ENCODE data around the gene SYCP3. TPM values are rescaled to one million over a fixed set of nuclear protein-coding genes. Genes with fewer than 3 reads are reported as not detected.
"Not testable (repeated sequence)": the region's sequence is repeated elsewhere in the genome, so short reads cannot be mapped to it uniquely, and the experiment has no call there.

The SYCP3 gene
- total RNA-seq, 4 donors from 2014 or later = not detected

DNA sequence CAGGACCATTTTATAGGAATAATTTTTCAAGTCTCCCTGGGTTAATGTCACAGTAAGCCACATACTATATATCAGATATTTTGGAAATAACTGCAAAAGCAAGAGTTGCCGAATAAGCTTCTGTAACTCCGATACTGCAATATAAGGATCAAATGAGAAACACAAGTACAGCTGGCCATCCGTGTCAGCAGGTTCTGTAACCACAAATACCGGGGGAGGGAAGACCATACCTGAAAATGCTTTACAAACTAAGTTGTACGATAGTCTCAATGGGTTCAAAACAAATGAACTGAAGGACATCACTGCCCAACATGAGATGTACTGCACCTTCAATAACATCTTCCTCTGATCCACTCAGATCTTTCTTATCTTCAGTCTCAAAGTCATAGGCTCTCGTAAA, 1.8 kb downstream of the SYCP3 start:
- TF ChIP-seq EP300 (IDR thresholded peaks at IDR 0.05) = no peak
- TF ChIP-seq, protein P1, sequence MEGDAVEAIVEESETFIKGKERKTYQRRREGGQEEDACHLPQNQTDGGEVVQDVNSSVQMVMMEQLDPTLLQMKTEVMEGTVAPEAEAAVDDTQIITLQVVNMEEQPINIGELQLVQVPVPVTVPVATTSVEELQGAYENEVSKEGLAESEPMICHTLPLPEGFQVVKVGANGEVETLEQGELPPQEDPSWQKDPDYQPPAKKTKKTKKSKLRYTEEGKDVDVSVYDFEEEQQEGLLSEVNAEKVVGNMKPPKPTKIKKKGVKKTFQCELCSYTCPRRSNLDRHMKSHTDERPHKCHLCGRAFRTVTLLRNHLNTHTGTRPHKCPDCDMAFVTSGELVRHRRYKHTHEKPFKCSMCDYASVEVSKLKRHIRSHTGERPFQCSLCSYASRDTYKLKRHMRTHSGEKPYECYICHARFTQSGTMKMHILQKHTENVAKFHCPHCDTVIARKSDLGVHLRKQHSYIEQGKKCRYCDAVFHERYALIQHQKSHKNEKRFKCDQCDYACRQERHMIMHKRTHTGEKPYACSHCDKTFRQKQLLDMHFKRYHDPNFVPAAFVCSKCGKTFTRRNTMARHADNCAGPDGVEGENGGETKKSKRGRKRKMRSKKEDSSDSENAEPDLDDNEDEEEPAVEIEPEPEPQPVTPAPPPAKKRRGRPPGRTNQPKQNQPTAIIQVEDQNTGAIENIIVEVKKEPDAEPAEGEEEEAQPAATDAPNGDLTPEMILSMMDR (IDR thresholded peaks at IDR 0.05) = no peak
- TF ChIP-seq POLR2A (IDR thresholded peaks at IDR 0.05; ENCODE audit: low read depth) = no peak
- intact Hi-C loops (cut with DNase I) = no loop called here
- no peak for DNase-seq (ENCODE audit: extremely low spot score)
- WGBS = 93% methylated on average over 6 of the region's 6 CpGs
- peaks cover 23 to 72% (median 47%) of the 10 kb centered on the region in 4 donors for H3K36me3 ChIP-seq
- no peaks in the 10 kb centered on the region for H3K27me3 ChIP-seq
- H3K4me1 ChIP-seq = no peaks in the 10 kb centered on the region
- H3K9me3 ChIP-seq = no peaks in the 10 kb centered on the region
- H3K27ac ChIP-seq (replicated peaks in 1 of 4) = no peak overlapping the region
- no peak overlapping the region for H3K4me3 ChIP-seq

DNA sequence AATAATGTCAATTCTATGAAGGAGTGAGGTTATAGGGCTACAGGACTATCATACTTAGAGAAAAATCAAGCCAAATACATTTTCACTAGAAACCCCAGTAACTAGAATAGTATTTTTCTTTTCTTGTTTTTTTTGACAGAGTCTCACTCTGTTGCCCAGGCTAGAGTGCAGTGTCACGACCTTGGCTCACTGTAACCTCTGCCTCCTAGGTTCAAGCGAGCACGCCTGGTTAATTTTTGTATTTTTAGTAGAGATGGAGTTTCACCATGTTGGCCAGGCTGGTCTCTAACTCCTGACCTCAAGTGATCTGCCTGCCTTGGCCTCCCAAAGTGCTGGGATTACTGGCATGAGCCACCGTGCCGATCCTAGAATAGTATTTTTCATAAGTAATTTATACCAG, 4.8 kb downstream of the SYCP3 start:
- peaks cover 23 to 71% (median 48%) of the 10 kb centered on the region in 4 donors for H3K36me3 ChIP-seq
- H3K4me3 ChIP-seq; intact Hi-C loops (cut with DNase I); H3K27me3 ChIP-seq; H3K4me1 ChIP-seq; H3K9me3 ChIP-seq; DNase-seq (ENCODE audit: extremely low spot score); H3K27ac ChIP-seq (replicated peaks in 1 of 4): not testable (repeated sequence)
- WGBS = 91% methylated on average over 5 of the region's 5 CpGs

DNA sequence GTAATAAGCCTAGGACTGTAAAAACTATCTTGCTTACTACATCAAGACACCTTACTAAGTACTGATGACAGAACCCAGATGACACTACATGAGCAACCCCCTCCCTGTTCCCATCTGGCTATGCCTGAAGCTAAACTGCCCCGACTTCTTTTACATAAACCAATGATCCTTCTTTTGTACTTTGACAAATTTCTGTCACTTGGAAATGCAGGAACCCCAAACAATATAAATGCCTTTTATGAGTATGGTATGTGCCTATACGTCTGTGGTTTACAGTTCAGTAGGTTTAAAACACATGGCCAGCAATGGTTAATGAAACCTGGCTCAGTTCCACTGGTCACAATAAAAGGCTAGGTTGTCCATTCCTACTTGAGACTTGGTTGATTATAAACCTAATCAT, 6.1 kb downstream of the SYCP3 start:
- H3K27me3 ChIP-seq = no peaks in the 10 kb centered on the region
- WGBS = 68% methylated on average over 2 of the region's 2 CpGs
- intact Hi-C loops (cut with DNase I) = no loop called here
- no peak for DNase-seq (ENCODE audit: extremely low spot score)
- no peak overlapping the region for H3K4me3 ChIP-seq
- no peaks in the 10 kb centered on the region for H3K4me1 ChIP-seq
- H3K9me3 ChIP-seq = no peaks in the 10 kb centered on the region
- H3K27ac ChIP-seq (replicated peaks in 1 of 4) = no peak overlapping the region
- TF ChIP-seq POLR2A (IDR thresholded peaks at IDR 0.05; ENCODE audit: low read depth) (no peak), POLR2AphosphoS5 (IDR thresholded peaks at IDR 0.05) (no peak), EP300 (IDR thresholded peaks at IDR 0.05) (no peak)
- TF ChIP-seq, protein P1 (IDR thresholded peaks at IDR 0.05) = no peak
- peaks cover 14 to 71% (median 41%) of the 10 kb centered on the region in 4 donors for H3K36me3 ChIP-seq

DNA sequence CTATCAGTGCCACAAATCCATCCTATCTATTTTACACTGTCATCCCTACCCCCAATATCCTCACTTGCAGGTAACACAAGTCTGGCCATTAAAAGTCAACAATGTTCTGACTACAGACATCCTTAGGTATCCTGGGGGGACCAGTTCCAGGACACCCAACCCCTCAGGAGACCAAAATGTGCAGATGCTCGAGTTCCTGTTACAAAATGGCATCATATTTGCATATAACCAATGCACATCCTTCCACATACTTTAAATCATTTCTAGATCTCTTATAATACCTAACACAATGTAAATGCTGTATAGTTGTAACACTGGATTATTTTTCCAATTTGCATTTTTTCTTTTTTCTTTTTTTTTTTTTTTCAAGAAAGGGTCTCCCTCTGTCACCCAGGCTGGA, 6.9 kb downstream of the SYCP3 start:
- Histone ChIP-seq H3K36me3 (peaks cover 13 to 72% (median 43%) of the 10 kb centered on the region in 4 donors), H3K4me1 (no peaks in the 10 kb centered on the region), H3K4me3 (no peak overlapping the region), H3K27ac (replicated peaks in 1 of 4) (no peak overlapping the region), H3K27me3 (no peaks in the 10 kb centered on the region), H3K9me3 (no peaks in the 10 kb centered on the region)
- TF ChIP-seq, protein P1 (IDR thresholded peaks at IDR 0.05) = no peak
- TF ChIP-seq POLR2AphosphoS5 (IDR thresholded peaks at IDR 0.05) (no peak), POLR2A (IDR thresholded peaks at IDR 0.05; ENCODE audit: low read depth) (no peak), EP300 (IDR thresholded peaks at IDR 0.05) (no peak)
- intact Hi-C loops (cut with DNase I) = no loop called here
- 100% methylated on average over 1 of the region's 1 CpG for WGBS
- DNase-seq (ENCODE audit: extremely low spot score) = no peak

DNA sequence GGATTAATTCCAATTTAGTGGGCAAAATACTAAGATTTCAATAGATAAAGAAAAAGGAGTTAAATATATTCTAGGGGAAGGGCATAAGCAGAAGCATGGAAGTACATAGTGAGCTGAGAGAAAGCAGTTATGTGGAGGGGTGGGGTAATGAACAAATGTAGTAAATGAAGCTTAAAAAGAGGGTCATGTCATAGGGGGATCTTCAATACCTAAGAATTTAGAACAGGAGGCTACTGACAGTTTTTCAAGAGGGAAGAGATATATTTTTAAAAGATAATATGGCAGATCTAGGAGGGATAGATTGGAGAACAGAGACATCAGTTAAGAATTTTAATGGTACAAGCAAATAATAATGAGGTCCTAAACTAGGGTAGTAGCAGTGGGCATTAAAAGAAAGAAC, 9.4 kb downstream of the SYCP3 start:
- no peak for DNase-seq (ENCODE audit: extremely low spot score)
- no peaks in the 10 kb centered on the region for H3K27me3 ChIP-seq
- intact Hi-C loops (cut with DNase I) = no loop called here
- TF ChIP-seq EP300 (IDR thresholded peaks at IDR 0.05) (no peak), POLR2A (IDR thresholded peaks at IDR 0.05; ENCODE audit: low read depth) (no peak), POLR2AphosphoS5 (IDR thresholded peaks at IDR 0.05) (no peak)
- TF ChIP-seq, protein P1 (IDR thresholded peaks at IDR 0.05) = no peak
- H3K36me3 ChIP-seq = peaks cover 18 to 89% (median 50%) of the 10 kb centered on the region in 4 donors
- no peaks in the 10 kb centered on the region for H3K4me1 ChIP-seq
- H3K4me3 ChIP-seq = no peak overlapping the region
- no peaks in the 10 kb centered on the region for H3K9me3 ChIP-seq
- H3K27ac ChIP-seq (replicated peaks in 1 of 4) = no peak overlapping the region

Measured in esophagus muscularis mucosa (tissue), 4 donors.